Stimulated activated CD4-positive, alpha-beta T cell treated with anti-CD3 and anti-CD28 coated beads, Interleukin-1b, Interleukin-23, amount 100 ng/mL, for 48 hours (primary cell): ENCODE results near the gene OR10H2.
"Not testable (repeated sequence)": the region's sequence is repeated elsewhere in the genome, so short reads cannot be mapped to it uniquely, and the experiment has no call there.

ENCODE experiments used
- DNase-seq: peaks from one replicate; pipeline ENCODE4 v3.0.0-alpha.2; 2020

Gene OR10H2

GRCh38 chr19:15774159-15774558, 46.3 kb downstream of the OR10H2 start:
- DNase-seq, result not testable (repeated sequence)

GRCh38 chr19:15775249-15775648, 47.4 kb downstream of the OR10H2 start:
- DNase-seq, result no peak

GRCh38 chr19:15776264-15776663, 48.4 kb downstream of the OR10H2 start:
- DNase-seq, result no peak

GRCh38 chr19:15776991-15777970, 49.5 kb downstream of the OR10H2 start:
- no peak for DNase-seq
